GM18861 (cell line): Measurements from ENCODE around the gene SAMSN1.

Source experiments
- ATAC-seq: cut with Tn5 transposase; IDR thresholded peaks from one replicate; pipeline ENCODE4 v1.9.1; 2021; ENCODE audit not compliant: unreplicated experiment

SAMSN1 gene

DNA sequence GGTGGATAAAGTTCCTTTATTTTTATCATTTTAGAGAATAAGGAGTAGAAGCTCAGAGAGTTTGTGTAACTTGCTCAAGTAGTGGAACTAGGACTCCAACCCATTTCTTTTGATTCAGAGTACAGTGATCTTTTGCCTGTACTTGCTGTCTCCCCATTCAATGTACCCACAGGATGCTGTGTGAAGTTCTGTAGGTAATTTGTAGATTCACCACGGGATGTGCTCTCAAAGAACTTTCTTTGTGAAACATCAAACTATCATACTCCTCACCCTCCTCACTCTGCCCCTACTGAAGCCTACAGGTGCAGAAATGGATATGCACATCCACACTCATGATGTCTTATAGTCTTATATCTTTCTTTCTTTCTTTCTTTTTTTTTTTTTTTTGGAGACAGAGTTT lies 97.3 kb downstream of the SAMSN1 start:
- ATAC-seq = no peak

GRCh38 chr21:14438211-14438610 lies 107.9 kb downstream of the SAMSN1 start:
- no peak for ATAC-seq

DNA sequence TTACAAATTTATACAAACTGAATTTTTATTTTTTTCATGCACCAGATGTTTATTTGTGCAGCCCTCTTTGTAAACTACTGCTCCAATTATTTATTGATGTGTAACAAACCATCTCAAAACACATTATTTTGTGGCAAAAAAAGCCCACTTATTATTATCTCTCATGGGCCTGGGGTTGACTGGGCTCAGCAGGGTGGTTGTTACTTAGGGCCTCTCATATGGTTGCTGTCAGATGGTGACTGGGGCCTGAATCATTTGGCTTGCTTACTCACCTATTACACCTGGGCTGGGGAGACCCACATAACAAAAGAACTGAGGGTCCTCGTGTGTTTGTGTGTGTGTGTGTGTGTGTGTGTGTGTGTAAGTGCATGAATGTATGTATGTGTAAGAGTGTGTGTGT lies 110.7 kb downstream of the SAMSN1 start:
- no peak for ATAC-seq
